A549 (cell line): ENCODE results near the gene NIT1. TPM values are rescaled to one million over a fixed set of nuclear protein-coding genes. Genes with fewer than 3 reads are reported as not detected.

Source experiments
- ATAC-seq, 2 experiments: fragments of 200-7000 bp in 1 of 2; fragments of >200 bp in 1 of 2; cut with Nextera tagmentation in 1 of 2; cut with Tn5 transposase in 1 of 2; 3 replicates each; pipeline versions ENCODE4 v1.8.0 to v1.9.1; 2018 to 2020; ENCODE audit warnings: mild to moderate bottlenecking in 1 of 2, moderate library complexity in 1 of 2
- CTCF ChIA-PET: fragments of 300-600 bp; sonication (Branson Sonifier 250); formaldehyde crosslinking; extraction: SDS; loops from one replicate; lab custom pipeline; 2021; ENCODE audit warnings: antibody characterized with exemption, inconsistent platforms; lab: Yijun Ruan, JAX
- POLR2A ChIA-PET: fragments of 350-600 bp; formaldehyde crosslinking; extraction: SDS; loops from one replicate; lab custom pipeline; 2021; ENCODE audit warnings: antibody characterized with exemption, inconsistent platforms; lab: Yijun Ruan, JAX
- DNase-seq, 2 experiments: peaks; one replicate each; pipeline versions ENCODE4 v3.0.0 to v3.0.0-alpha.2; 2011 to 2016; ENCODE audit warnings: low read depth in 1 of 2, low spot score in 1 of 2
- FAIRE-seq: peaks from 2 replicates; lab custom pipeline; 2011; peaks lifted over from hg19 to GRCh38; lab: Jason Lieb, UNC
- H3K27ac ChIP-seq, 2 experiments: fragments of >200 bp; sonication (Bioruptor Twin); formaldehyde crosslinking; 3 replicates each; pipeline ENCODE4 v1.5.1; 2016 to 2017
- H3K4me1 ChIP-seq: fragments of >200 bp; sonication (Bioruptor Twin); formaldehyde crosslinking; 3 replicates; pipeline ENCODE4 v1.6.1; 2016
- H3K4me2 ChIP-seq: fragments of >200 bp; sonication (Bioruptor Twin); formaldehyde crosslinking; 3 replicates; pipeline ENCODE4 v1.6.1; 2016
- H3K4me3 ChIP-seq: fragments of >200 bp; sonication (Bioruptor Twin); formaldehyde crosslinking; 3 replicates; pipeline ENCODE4 v1.5.1; 2016
- H3K9me3 ChIP-seq: fragments of >200 bp; sonication (Bioruptor Twin); formaldehyde crosslinking; 3 replicates; pipeline ENCODE4 v1.6.1; 2016
- CBX8 ChIP-seq: fragments of 200-600 bp; sonication (generic); IDR thresholded peaks from 2 replicates; pipeline ENCODE4 v1.6.1; 2016
- CEBPB ChIP-seq, 2 experiments: fragments of >200 bp in 1 of 2; sonication (Bioruptor Twin) in 1 of 2; formaldehyde crosslinking in 1 of 2; IDR thresholded peaks; 2 replicates each; pipeline ENCODE4 v1.6.1; 2012 to 2016
- CHD2 ChIP-seq: fragments of 150-350 bp; IDR thresholded peaks from 2 replicates; pipeline ENCODE4 v1.6.1; 2014; ENCODE audit warnings: low read length; ENCODE audit not compliant: partially characterized antibody
- EHF ChIP-seq: fragments of 250-450 bp; sonication (Bioruptor Pico); IDR thresholded peaks from 2 replicates; pipeline ENCODE4 v1.5.0; 2020; ENCODE audit warnings: mild to moderate bottlenecking
- EHMT2 ChIP-seq: fragments of 200-600 bp; sonication (generic); IDR thresholded peaks from 2 replicates; pipeline ENCODE4 v1.6.1; 2016; ENCODE audit warnings: antibody characterized with exemption, low read depth, mild to moderate bottlenecking, moderate library complexity
- ESRRA ChIP-seq: fragments of 150-350 bp; IDR thresholded peaks from 2 replicates; pipeline ENCODE4 v1.6.1; 2014; ENCODE audit warnings: mild to moderate bottlenecking, low read length, borderline replicate concordance
- FOSB ChIP-seq: fragments of 250-450 bp; sonication (Bioruptor Pico); IDR thresholded peaks from 2 replicates; pipeline ENCODE4 v1.5.0; 2020; ENCODE audit warnings: mild to moderate bottlenecking, moderate library complexity
- FOSL2 ChIP-seq, 2 experiments: fragments of 450-650 bp in 1 of 2; fragments of >200 bp in 1 of 2; sonication (Bioruptor Twin) in 1 of 2; formaldehyde crosslinking; IDR thresholded peaks; 2 replicates each; pipeline versions ENCODE4 v1.5.0 to v1.6.1; 2016 to 2020; ENCODE audit warnings: mild to moderate bottlenecking in 1 of 2, moderate library complexity in 1 of 2
- GATA3 ChIP-seq: IDR thresholded peaks from 2 replicates; pipeline ENCODE4 v1.6.1; 2012; ENCODE audit warnings: borderline replicate concordance
- HDAC2 ChIP-seq: fragments of 200-600 bp; sonication (generic); IDR thresholded peaks from 2 replicates; pipeline ENCODE4 v1.6.1; 2016
- HOXA7 ChIP-seq: fragments of 250-450 bp; sonication (Bioruptor Pico); IDR thresholded peaks from 2 replicates; pipeline ENCODE4 v1.5.0; 2020; ENCODE audit warnings: mild to moderate bottlenecking, moderate library complexity
- HOXB13 ChIP-seq: fragments of 250-450 bp; sonication (Bioruptor Pico); IDR thresholded peaks from 2 replicates; pipeline ENCODE4 v1.5.0; 2020; ENCODE audit warnings: low read depth, mild to moderate bottlenecking, moderate library complexity
- JUN ChIP-seq, 2 experiments: fragments of >200 bp; sonication (Bioruptor Twin); formaldehyde crosslinking; IDR thresholded peaks; 2 replicates in 1 of 2; 3 replicates in 1 of 2; pipeline ENCODE4 v1.6.1; 2016 to 2017
- MAFK ChIP-seq: fragments of 450-650 bp; IDR thresholded peaks from 2 replicates; pipeline ENCODE4 v1.6.1; 2014; ENCODE audit not compliant: partially characterized antibody
- MAX ChIP-seq: IDR thresholded peaks from 2 replicates; pipeline ENCODE4 v1.6.1; 2012
- NFE2L2 ChIP-seq: fragments of 150-350 bp; conservative IDR thresholded peaks from 2 replicates; pipeline ENCODE4 v1.6.1; 2014; ENCODE audit warnings: low read length
- PBX3 ChIP-seq: IDR thresholded peaks from 2 replicates; pipeline ENCODE4 v1.6.1; 2012
- PHF8 ChIP-seq: fragments of 200-600 bp; sonication (generic); IDR thresholded peaks from 2 replicates; pipeline ENCODE4 v1.6.1; 2016; ENCODE audit warnings: low read depth, mild to moderate bottlenecking, antibody characterized with exemption, moderate library complexity, borderline replicate concordance
- POLR2AphosphoS2 ChIP-seq: conservative IDR thresholded peaks from 2 replicates; pipeline ENCODE4 v1.6.1; 2012; ENCODE audit warnings: low read length, improper control_type of control experiment, inconsistent platforms
- RCOR1 ChIP-seq: fragments of 150-350 bp; IDR thresholded peaks from 2 replicates; pipeline ENCODE4 v1.6.1; 2014; ENCODE audit warnings: antibody characterized with exemption, low read length, low read depth
- REST ChIP-seq: fragments of 200-600 bp; sonication (generic); IDR thresholded peaks from 2 replicates; pipeline ENCODE4 v1.6.1; 2016; ENCODE audit warnings: antibody characterized with exemption, mild to moderate bottlenecking, moderate library complexity
- RFX5 ChIP-seq: fragments of 450-650 bp; IDR thresholded peaks from 2 replicates; pipeline ENCODE4 v1.7.1; 2014; ENCODE audit warnings: antibody characterized with exemption, mild to moderate bottlenecking, moderate library complexity
- TFCP2L1 ChIP-seq: fragments of 250-450 bp; sonication (Bioruptor Pico); IDR thresholded peaks from 2 replicates; pipeline ENCODE4 v1.5.0; 2021; ENCODE audit warnings: mild to moderate bottlenecking
- USF2 ChIP-seq: fragments of 450-650 bp; IDR thresholded peaks from 2 replicates; pipeline ENCODE4 v1.6.1; 2014; ENCODE audit warnings: antibody characterized with exemption
- ZC3H11A ChIP-seq: fragments of 450-650 bp; IDR thresholded peaks from 2 replicates; pipeline ENCODE4 v1.6.1; 2014; ENCODE audit warnings: antibody characterized with exemption, mild to moderate bottlenecking
- ZFP36 ChIP-seq: fragments of 450-650 bp; IDR thresholded peaks from 2 replicates; pipeline ENCODE4 v1.6.1; 2014; ENCODE audit warnings: borderline replicate concordance; ENCODE audit not compliant: partially characterized antibody
- WGBS: methylation state at CpG from one replicate; pipeline ENCODE4 v1.1.6; 2017; ENCODE audit errors: missing lambda C conversion rate; 5-methylcytosine and 5-hydroxymethylcytosine counted together
- polyA plus RNA-seq, 4 experiments: library from polyadenylated mRNA; depleted of rRNA in 3 of 4; stranded (reverse); fragments of >200 nt; fragmentation: RNase III in 1 of 4; extraction: RNeasy Plus Mini Kit Qiagen cat#74134 plus additional on column Dnase treatment in 1 of 4; gene quantifications; 2 replicates in 3 of 4; 3 replicates in 1 of 4; pipeline ENCODE4 v1.2.3, GENCODE V29; 2011 to 2017

Gene NIT1
- polyA plus RNA-seq, 2 of the 4 experiments (the other 2 are of a cell fraction): 29.9 to 44.5 TPM

- no peaks in the 10 kb centered on the region for H3K9me3 ChIP-seq
- DNase-seq (no peak), ATAC-seq (no peak), FAIRE-seq (no peak)
- WGBS: 93% methylated on average over 5 of the region's 5 CpGs
- H3K4me1 ChIP-seq: peaks cover 45% of the 10 kb centered on the region
- POLR2A ChIA-PET: no interaction called here
- H3K4me2 ChIP-seq: no peak overlapping the region
- no peak for TF ChIP-seq EHF (CRISPR knock-in tag)
- TF ChIP-seq REST: no peak
- TF ChIP-seq PHF8: no peak
- TF ChIP-seq ZFP36: no peak
- TF ChIP-seq USF2: no peak
- TF ChIP-seq PBX3: no peak
- TF ChIP-seq CEBPB (IDR thresholded peaks at IDR 0.05): no peak
- no peak for TF ChIP-seq HDAC2
- no peak overlapping the region for H3K4me3 ChIP-seq
- peak overlapping the region in 1 of 2 experiments; percentile 1; a peak in 1 of 6 replicates for H3K27ac ChIP-seq
- CTCF ChIA-PET: interaction anchor here (1.1 to 12.7 kb wide), 4 partner anchors 7 to 75 kb away, joined by 3 to 167 read pairs (median 40); partner anchors contain the start of genes ARHGAP30 and KLHDC9
Observed at GRCh38 chr1:161089938-161090337, 28.0 kb upstream of the NIT1 start.

GRCh38 chr1:161090617-161091016 is 27.3 kb upstream of the NIT1 start:
- Histone ChIP-seq H3K4me2 (no peak overlapping the region), H3K4me1 (peaks cover 39% of the 10 kb centered on the region), H3K9me3 (no peaks in the 10 kb centered on the region), H3K27ac (peak overlapping the region in 1 of 2 experiments; percentile 1; a peak in 2 of 6 replicates), H3K4me3 (no peak overlapping the region)
- no peak for FAIRE-seq
- CTCF ChIA-PET: interaction anchor here (0.6 to 12.7 kb wide), 4 partner anchors 6 to 92 kb away, joined by 5 to 167 read pairs (median 40); partner anchors contain the start of genes ARHGAP30 and KLHDC9
- POLR2A ChIA-PET: no interaction called here
- no peak for DNase-seq
- TF ChIP-seq RFX5: no peak
- TF ChIP-seq NFE2L2: no peak
- no peak for TF ChIP-seq ESRRA
- TF ChIP-seq REST: no peak
- TF ChIP-seq FOSB (CRISPR knock-in tag): no peak
- TF ChIP-seq MAFK: no peak
- TF ChIP-seq CBX8: no peak
- TF ChIP-seq RCOR1: no peak
- TF ChIP-seq ZC3H11A: no peak
- no peak for TF ChIP-seq GATA3
- TF ChIP-seq TFCP2L1 (CRISPR knock-in tag): no peak
- no peak for TF ChIP-seq EHMT2
- TF ChIP-seq FOSL2 (IDR thresholded peaks at IDR 0.05): no peak
- no peak for TF ChIP-seq FOSL2 (CRISPR knock-in tag; IDR thresholded peaks at IDR 0.05)
- no peak for TF ChIP-seq HOXB13 (CRISPR knock-in tag)
- no peak for TF ChIP-seq CHD2
- TF ChIP-seq HOXA7 (CRISPR knock-in tag): no peak
- no peak for TF ChIP-seq POLR2AphosphoS2
- no peak for TF ChIP-seq CEBPB (IDR thresholded peaks at IDR 0.05)
- TF ChIP-seq MAX: no peak
- no peak for TF ChIP-seq JUN (IDR thresholded peaks at IDR 0.05)
- 77% methylated on average over 3 of the region's 3 CpGs for WGBS
- no peak for ATAC-seq
